Activated T-cell treated with anti-CD3 and anti-CD28 coated beads, Interleukin-2, amount 50 U/mL, for 24 hours (primary cell): Measurements from ENCODE around the gene RRP15.

ENCODE experiments used
- DNase-seq: peaks from one replicate; pipeline ENCODE4 v3.0.0-alpha.2; 2020
- H3K27ac Mint-ChIP-seq: 2 replicates; pipeline ENCODE4 v1.8.0; 2020; ENCODE audit warnings: mild to moderate bottlenecking, mixed read lengths
- H3K27me3 Mint-ChIP-seq: 2 replicates; pipeline ENCODE4 v1.8.0; 2020; ENCODE audit warnings: mixed read lengths
- H3K36me3 Mint-ChIP-seq: 2 replicates; pipeline ENCODE4 v1.8.0; 2020; ENCODE audit warnings: low read depth, mixed read lengths
- H3K4me1 Mint-ChIP-seq: 2 replicates; pipeline ENCODE4 v1.8.0; 2020; ENCODE audit warnings: low read depth, mixed read lengths
- H3K4me3 Mint-ChIP-seq: 2 replicates; pipeline ENCODE4 v1.8.0; 2020; ENCODE audit warnings: mild to moderate bottlenecking, moderate library complexity, mixed read lengths
- H3K9me3 Mint-ChIP-seq: 2 replicates; pipeline ENCODE4 v1.8.0; 2020; ENCODE audit warnings: mixed read lengths

RRP15 gene

GRCh38 chr1:218353656-218354055 is 68.6 kb downstream of the RRP15 start:
- Mint-ChIP-seq H3K4me1 (peaks cover 19% of the 10 kb centered on the region), H3K4me3 (no peak overlapping the region), H3K36me3 (no peaks in the 10 kb centered on the region), H3K27ac (no peak overlapping the region), H3K27me3 (peaks cover 59% of the 10 kb centered on the region), H3K9me3 (no peaks in the 10 kb centered on the region)
- DNase-seq = no peak

DNA sequence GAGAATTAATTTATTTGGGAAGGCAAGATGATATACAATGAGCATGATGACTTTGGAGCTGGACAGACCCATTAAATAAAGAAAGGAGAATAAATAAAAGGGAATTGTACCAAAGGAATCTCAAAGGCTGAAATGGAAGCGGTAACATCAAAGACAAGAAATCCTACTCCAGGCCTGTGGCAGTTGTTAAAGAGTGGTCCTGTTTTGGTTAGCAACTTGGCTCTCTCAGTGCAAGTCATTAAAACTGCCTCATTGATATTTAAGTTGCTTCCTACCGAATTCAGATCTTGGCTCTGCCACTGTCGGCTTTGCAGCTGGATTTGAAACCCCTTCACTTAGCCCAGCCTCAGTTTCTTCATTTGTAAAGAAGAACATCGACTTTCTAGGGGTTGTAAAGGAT is 70.2 kb downstream of the RRP15 start:
- DNase-seq = no peak
- peaks cover 17% of the 10 kb centered on the region for H3K4me1 Mint-ChIP-seq
- no peak overlapping the region for H3K27ac Mint-ChIP-seq
- peaks cover 49% of the 10 kb centered on the region for H3K27me3 Mint-ChIP-seq
- H3K36me3 Mint-ChIP-seq = no peaks in the 10 kb centered on the region
- H3K4me3 Mint-ChIP-seq = no peak overlapping the region
- no peaks in the 10 kb centered on the region for H3K9me3 Mint-ChIP-seq

GRCh38 chr1:218357211-218357892 is 72.3 kb downstream of the RRP15 start:
- H3K4me1 Mint-ChIP-seq = peaks cover 1% of the 10 kb centered on the region
- no peaks in the 10 kb centered on the region for H3K36me3 Mint-ChIP-seq
- no peak for DNase-seq

DNA sequence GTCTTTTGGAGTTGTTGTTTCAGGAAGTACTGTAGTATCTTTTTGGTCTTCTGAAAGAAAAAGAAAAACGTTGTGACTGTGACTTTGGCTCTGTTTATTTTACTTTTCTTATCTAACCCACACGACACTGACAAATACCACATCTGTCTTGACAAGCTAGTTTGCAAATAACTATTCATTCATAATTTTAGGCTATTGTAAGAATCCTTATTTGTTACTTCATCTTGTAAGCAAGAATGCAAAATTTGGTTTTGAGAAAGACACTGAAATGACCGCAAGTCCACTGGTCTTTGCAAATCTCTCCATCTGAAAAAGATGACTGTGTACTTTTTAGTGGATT is 72.8 kb downstream of the RRP15 start:
- Mint-ChIP-seq H3K36me3 (no peaks in the 10 kb centered on the region), H3K27me3 (peaks cover 52% of the 10 kb centered on the region), H3K27ac (no peak overlapping the region), H3K4me1 (no peaks in the 10 kb centered on the region), H3K9me3 (no peaks in the 10 kb centered on the region), H3K4me3 (no peak overlapping the region)
- no peak for DNase-seq

More at GRCh38 chr1:218357211-218357892, 72.3 kb downstream of the RRP15 start:
- Mint-ChIP-seq H3K9me3 (no peaks in the 10 kb centered on the region), H3K27ac (no peak overlapping the region), H3K4me3 (no peak overlapping the region), H3K27me3 (peaks cover 53% of the 10 kb centered on the region)

DNA sequence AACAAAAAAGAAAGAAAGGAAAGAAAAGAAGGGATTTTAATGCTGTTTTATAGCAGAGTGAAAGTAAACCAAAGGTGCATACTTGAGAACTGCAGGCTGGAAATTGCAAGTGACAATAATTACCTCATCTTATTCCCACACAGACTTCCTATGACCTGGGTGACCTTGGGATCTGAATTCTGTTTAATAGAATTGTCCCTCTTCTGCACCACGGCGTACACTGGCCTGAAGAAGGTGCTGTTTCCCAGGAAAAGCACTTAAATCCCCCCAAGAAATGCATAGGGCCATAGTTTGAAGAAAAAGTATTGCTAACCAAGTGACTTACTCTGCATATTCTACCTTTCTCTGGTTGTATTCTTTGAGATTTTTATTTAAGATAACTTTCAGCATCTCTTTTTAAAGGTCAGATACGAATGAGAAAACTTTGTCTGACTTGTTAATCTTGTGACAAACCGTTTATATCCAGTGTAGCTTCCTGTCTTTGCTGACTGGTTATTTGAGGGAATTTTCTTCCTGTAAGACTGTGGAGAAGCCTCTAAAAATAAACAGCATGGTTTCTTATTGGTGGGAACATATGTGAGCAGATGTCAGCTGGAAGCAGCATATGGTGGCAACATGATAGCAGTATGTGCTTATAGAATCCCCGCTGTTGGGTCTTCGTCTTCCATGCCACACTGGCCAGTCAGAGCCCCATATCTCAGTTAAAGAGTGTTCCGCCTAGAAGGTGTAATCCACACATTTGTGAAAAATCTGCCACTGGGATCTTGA is 76.4 kb downstream of the RRP15 start:
- DNase-seq = no peak
- Mint-ChIP-seq H3K36me3 (no peaks in the 10 kb centered on the region), H3K27me3 (peaks cover 30% of the 10 kb centered on the region), H3K27ac (no peak overlapping the region), H3K4me1 (no peaks in the 10 kb centered on the region), H3K9me3 (no peaks in the 10 kb centered on the region), H3K4me3 (no peak overlapping the region)

GRCh38 chr1:218362418-218363076 is 77.5 kb downstream of the RRP15 start:
- no peaks in the 10 kb centered on the region for H3K4me1 Mint-ChIP-seq
- no peak for DNase-seq
- H3K36me3 Mint-ChIP-seq = no peaks in the 10 kb centered on the region
- H3K9me3 Mint-ChIP-seq = no peaks in the 10 kb centered on the region
- no peak overlapping the region for H3K4me3 Mint-ChIP-seq
- H3K27me3 Mint-ChIP-seq = peaks cover 22% of the 10 kb centered on the region
- no peak overlapping the region for H3K27ac Mint-ChIP-seq

DNA sequence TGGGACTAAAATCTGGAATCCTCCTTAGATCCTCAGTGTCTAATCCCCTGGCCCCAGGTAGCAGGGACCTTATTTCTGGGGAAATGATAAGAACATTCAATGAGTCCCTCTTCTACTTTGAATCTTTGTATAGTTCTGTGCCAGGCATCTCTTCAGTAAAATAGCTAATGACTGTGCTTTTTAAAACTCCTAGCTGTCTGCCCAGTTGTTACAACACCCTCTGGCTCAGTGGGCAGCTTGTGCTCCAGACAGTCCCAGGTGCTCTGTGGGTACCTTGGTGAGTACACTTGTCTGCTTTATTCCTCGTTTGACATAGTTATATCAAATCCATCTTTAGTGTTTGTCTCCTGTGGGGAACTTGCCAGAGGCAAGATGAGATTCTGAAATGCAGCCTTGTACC is 78.0 kb downstream of the RRP15 start:
- H3K4me3 Mint-ChIP-seq = no peak overlapping the region
- no peak overlapping the region for H3K27ac Mint-ChIP-seq
- H3K4me1 Mint-ChIP-seq = no peaks in the 10 kb centered on the region
- no peaks in the 10 kb centered on the region for H3K9me3 Mint-ChIP-seq
- H3K27me3 Mint-ChIP-seq = peaks cover 18% of the 10 kb centered on the region
- H3K36me3 Mint-ChIP-seq = no peaks in the 10 kb centered on the region
- DNase-seq = no peak

GRCh38 chr1:218364028-218364710 is 79.1 kb downstream of the RRP15 start:
- Mint-ChIP-seq H3K27ac (no peak overlapping the region), H3K4me1 (no peaks in the 10 kb centered on the region), H3K36me3 (no peaks in the 10 kb centered on the region), H3K27me3 (peaks cover 23% of the 10 kb centered on the region), H3K9me3 (no peaks in the 10 kb centered on the region), H3K4me3 (no peak overlapping the region)
- DNase-seq = no peak

GRCh38 chr1:218365226-218365999 is 80.3 kb downstream of the RRP15 start:
- Mint-ChIP-seq H3K9me3 (no peaks in the 10 kb centered on the region), H3K27me3 (peaks cover 31% of the 10 kb centered on the region), H3K27ac (no peak overlapping the region), H3K4me3 (no peak overlapping the region), H3K36me3 (no peaks in the 10 kb centered on the region), H3K4me1 (peaks cover 5% of the 10 kb centered on the region)
- DNase-seq = no peak

GRCh38 chr1:218366322-218367052 is 81.4 kb downstream of the RRP15 start:
- no peak for DNase-seq
- Mint-ChIP-seq H3K27ac (no peak overlapping the region), H3K4me1 (peaks cover 8% of the 10 kb centered on the region), H3K27me3 (peaks cover 31% of the 10 kb centered on the region), H3K4me3 (no peak overlapping the region), H3K36me3 (no peaks in the 10 kb centered on the region), H3K9me3 (no peaks in the 10 kb centered on the region)

DNA sequence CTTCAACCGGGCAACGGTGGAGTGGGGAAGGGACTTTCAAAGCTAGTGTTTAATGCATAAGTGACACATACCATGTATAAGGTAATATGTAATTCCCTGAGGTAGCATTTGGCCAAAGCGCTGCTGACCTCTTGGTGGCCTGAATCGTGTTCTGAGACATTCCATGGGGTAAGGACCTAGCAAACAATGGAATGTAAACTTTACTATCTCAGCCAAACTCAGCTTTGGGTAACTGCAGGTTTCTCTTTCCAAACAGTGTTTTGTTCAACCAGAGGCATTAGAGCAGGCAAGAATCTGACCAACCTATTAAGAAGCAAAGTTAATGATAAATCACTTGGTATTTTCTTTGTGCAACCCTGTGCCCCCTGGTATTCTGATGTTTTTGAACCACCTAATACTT is 82.0 kb downstream of the RRP15 start:
- no peaks in the 10 kb centered on the region for H3K9me3 Mint-ChIP-seq
- H3K27me3 Mint-ChIP-seq = peaks cover 32% of the 10 kb centered on the region
- DNase-seq = no peak
- H3K36me3 Mint-ChIP-seq = no peaks in the 10 kb centered on the region
- H3K4me1 Mint-ChIP-seq = peaks cover 8% of the 10 kb centered on the region
- no peak overlapping the region for H3K27ac Mint-ChIP-seq
- H3K4me3 Mint-ChIP-seq = no peak overlapping the region

DNA sequence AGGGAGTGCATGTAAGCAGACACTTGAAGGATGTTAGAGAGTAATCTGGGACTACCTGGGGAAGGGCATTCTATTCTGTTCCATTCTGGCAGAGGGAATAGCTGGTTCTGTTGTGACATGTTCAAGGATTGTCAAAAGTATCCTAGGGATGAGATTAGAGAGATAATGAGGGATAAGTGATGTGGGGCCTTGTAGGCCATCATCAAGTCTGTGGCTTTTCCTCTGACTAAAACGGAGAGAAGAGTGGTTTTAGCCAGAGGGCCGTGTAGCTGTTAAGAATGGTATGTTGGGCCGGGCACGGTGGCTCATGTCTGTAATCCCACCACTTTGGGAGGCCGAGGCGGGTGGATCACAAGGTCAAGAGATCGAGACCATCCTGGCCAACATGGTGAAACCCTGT is 83.6 kb downstream of the RRP15 start:
- Mint-ChIP-seq H3K4me3 (no peak overlapping the region), H3K36me3 (no peaks in the 10 kb centered on the region), H3K4me1 (peaks cover 8% of the 10 kb centered on the region), H3K27ac (no peak overlapping the region), H3K27me3 (peaks cover 41% of the 10 kb centered on the region), H3K9me3 (no peaks in the 10 kb centered on the region)
- no peak for DNase-seq

DNA sequence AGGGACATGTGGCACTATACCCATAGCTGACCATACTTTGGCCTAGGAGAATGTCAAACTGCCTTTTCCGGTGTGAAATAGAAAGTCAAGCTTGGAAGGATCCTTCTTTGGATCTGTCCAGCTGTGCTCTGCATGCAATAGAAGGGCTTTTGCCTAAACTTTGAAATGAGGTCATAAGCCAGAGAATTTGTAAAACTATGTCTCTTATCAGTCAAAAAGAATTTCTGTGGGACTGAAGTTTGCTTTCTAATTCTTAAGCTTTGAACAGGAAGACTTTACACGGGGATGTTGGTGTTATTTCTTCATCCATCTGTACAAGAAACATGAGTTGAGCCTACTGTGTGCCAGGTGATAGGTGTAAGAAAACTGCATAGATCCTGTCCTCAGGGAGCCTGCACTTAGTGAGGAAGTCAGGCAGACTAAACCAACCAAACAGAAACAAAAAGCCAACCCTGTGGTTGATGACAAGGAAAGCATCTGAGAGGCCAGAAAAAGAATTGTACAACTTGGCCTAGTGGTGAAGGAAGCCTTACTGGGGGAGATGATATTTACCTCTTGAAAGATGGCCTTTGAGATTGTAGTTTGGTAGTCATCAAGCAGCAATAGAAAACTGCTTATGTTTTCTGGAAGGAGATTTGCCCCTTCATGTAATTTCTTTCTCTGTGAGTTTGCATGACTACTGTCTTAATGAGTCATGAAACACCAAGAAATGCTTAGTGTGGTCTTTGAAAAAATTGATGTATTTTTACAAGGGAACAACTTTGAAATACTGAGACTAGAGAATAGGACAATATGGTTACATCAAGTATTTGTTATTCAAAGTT is 84.8 kb downstream of the RRP15 start:
- Mint-ChIP-seq H3K4me1 (peaks cover 10% of the 10 kb centered on the region), H3K27ac (no peak overlapping the region), H3K9me3 (no peaks in the 10 kb centered on the region), H3K4me3 (no peak overlapping the region), H3K36me3 (no peaks in the 10 kb centered on the region), H3K27me3 (peaks cover 53% of the 10 kb centered on the region)
- DNase-seq = no peak
